PFSK-1 (cell line): ENCODE results near the gene SCAMP1.

Experiments used
- FOXP2 ChIP-seq: optimal IDR thresholded peaks from 2 replicates; pipeline ENCODE3; 2011; ENCODE audit warnings: borderline replicate concordance, control low read depth, inconsistent platforms; ENCODE audit not compliant: insufficient read depth; ENCODE audit errors: extremely low read length, extremely low read depth
- POLR2AphosphoS5 ChIP-seq: IDR thresholded peaks from 2 replicates; pipeline ENCODE4 v1.6.1; 2012; ENCODE audit warnings: low read depth, mild to moderate bottlenecking, control low read depth, low read length, moderate library complexity
- REST ChIP-seq, 2 experiments: IDR thresholded peaks; 2 replicates each; pipeline versions ENCODE4 v1.6.1 to v1.8.0; 2011 to 2012; ENCODE audit warnings: low read depth in 2 of 2, low read length in 2 of 2, control low read depth in 1 of 2, inconsistent platforms in 1 of 2, mild to moderate bottlenecking in 1 of 2, moderate library complexity in 1 of 2; ENCODE audit not compliant: insufficient read depth in 1 of 2
- SIN3A ChIP-seq: IDR thresholded peaks from 2 replicates; pipeline ENCODE4 v1.6.1; 2012; ENCODE audit warnings: mild to moderate bottlenecking, low read length, moderate library complexity, borderline replicate concordance; ENCODE audit not compliant: insufficient read depth
- TAF1 ChIP-seq: IDR thresholded peaks from 2 replicates; pipeline ENCODE4 v1.6.1; 2012; ENCODE audit warnings: low read length, control low read depth, borderline replicate concordance; ENCODE audit not compliant: insufficient read depth

The SCAMP1 gene

GRCh38 chr5:78331523-78332080 is 28.8 kb upstream of the SCAMP1 start:
- TF ChIP-seq TAF1: no peak
- TF ChIP-seq REST (IDR thresholded peaks at IDR 0.05; ENCODE audit: insufficient read depth in 1 of 2, low read depth in 2 of 2, low read length in 2 of 2): no peak
- TF ChIP-seq POLR2AphosphoS5: no peak
- no peak for TF ChIP-seq FOXP2
- no peak for TF ChIP-seq SIN3A

- TF ChIP-seq SIN3A: no peak
- TF ChIP-seq FOXP2: no peak
- TF ChIP-seq REST (IDR thresholded peaks at IDR 0.05; ENCODE audit: insufficient read depth in 1 of 2, low read depth in 2 of 2, low read length in 2 of 2): no peak
- no peak for TF ChIP-seq TAF1
- no peak for TF ChIP-seq POLR2AphosphoS5
Observed at GRCh38 chr5:78334811-78335210, 25.6 kb upstream of the SCAMP1 start.

GRCh38 chr5:78335976-78336375 is 24.4 kb upstream of the SCAMP1 start:
- TF ChIP-seq POLR2AphosphoS5 (no peak), FOXP2 (no peak), SIN3A (no peak), TAF1 (no peak), REST (IDR thresholded peaks at IDR 0.05; ENCODE audit: insufficient read depth in 1 of 2, low read depth in 2 of 2, low read length in 2 of 2) (no peak)

- TF ChIP-seq SIN3A (no peak), FOXP2 (no peak), REST (IDR thresholded peaks at IDR 0.05; ENCODE audit: insufficient read depth in 1 of 2, low read depth in 2 of 2, low read length in 2 of 2) (no peak), POLR2AphosphoS5 (no peak), TAF1 (no peak)
Observed at GRCh38 chr5:78336698-78337097, 23.7 kb upstream of the SCAMP1 start.
